OCI-LY3 (cell line): ENCODE data around the gene CSKMT.

Source experiments
- CTCF ChIP-seq: fragments of 200-600, 300-600 bp; sonication (generic); IDR thresholded peaks from 2 replicates; pipeline ENCODE4 v1.5.1; 2014; ENCODE audit warnings: antibody characterized with exemption, low read length, low read depth
- EZH2phosphoT487 ChIP-seq: fragments of 200-600 bp; shearing (Covaris generic); IDR thresholded peaks from 2 replicates; pipeline ENCODE4 v1.6.1; 2018; ENCODE audit warnings: antibody characterized with exemption, mixed run types, low read depth

GRCh38 chr11:62646825-62647608, 18.1 kb upstream of the CSKMT start:
- TF ChIP-seq EZH2phosphoT487 = no peak
- no peak for TF ChIP-seq CTCF
